ENCODE results near the gene SUV39H1. TPM values are rescaled to one million over a fixed set of nuclear protein-coding genes. Genes with fewer than 3 reads are reported as not detected.

Gene SUV39H1
- total and polyA plus RNA-seq, 2 of the 13 experiments (the other 11 are each of a cell fraction or from before 2014, with no cell fraction given) = 5.2 to 10.1 TPM

DNA sequence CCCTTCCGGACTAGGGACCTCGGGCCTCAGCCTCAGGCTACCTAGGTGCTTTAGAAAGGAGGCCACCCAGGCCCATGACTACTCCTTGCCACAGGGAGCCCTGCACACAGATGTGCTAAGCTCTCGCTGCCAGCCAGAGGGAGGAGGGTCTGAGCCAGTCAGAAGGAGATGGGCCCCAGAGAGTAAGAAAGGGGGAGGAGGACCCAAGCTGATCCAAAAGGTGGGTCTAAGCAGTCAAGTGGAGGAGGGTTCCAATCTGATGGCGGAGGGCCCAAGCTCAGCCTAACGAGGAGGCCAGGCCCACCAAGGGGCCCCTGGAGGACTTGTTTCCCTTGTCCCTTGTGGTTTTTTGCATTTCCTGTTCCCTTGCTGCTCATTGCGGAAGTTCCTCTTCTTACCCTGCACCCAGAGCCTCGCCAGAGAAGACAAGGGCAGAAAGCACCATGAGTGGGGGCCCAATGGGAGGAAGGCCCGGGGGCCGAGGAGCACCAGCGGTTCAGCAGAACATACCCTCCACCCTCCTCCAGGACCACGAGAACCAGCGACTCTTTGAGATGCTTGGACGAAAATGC lies 13.0 kb upstream of the SUV39H1 start, which contains the start of gene WAS:
Gene WAS, plus strand, starts transcription at position 389 of the 572 bp plus-strand sequence. Its CDS starts 55 bp downstream, at position 444.
- ATAC-seq (no peak), FAIRE-seq (no peak), DNase-seq (ENCODE audit: low spot score) (no peak)
- Histone ChIP-seq H3K27me3 (ENCODE audit: control insufficient read depth in 1 of 2, insufficient read depth in 2 of 2, low read length in 2 of 2) (no peaks in the 10 kb centered on the region), H3K4me3 (replicated peaks in 1 of 3; ENCODE audit: insufficient read depth in 1 of 3, low read depth in 2 of 3, low read length in 3 of 3) (no peak within 1 kb of the TSS), H3K4me1 (ENCODE audit: insufficient read depth, low read length) (peaks cover 2% of the 10 kb centered on the region), H3K9ac (ENCODE audit: insufficient read depth, low read depth, low read length) (no peak within 1 kb of the TSS), H3K36me3 (replicated peaks in 1 of 2; ENCODE audit: control insufficient read depth in 1 of 2, insufficient read depth in 2 of 2, low read length in 2 of 2) (no peaks in the 10 kb centered on the region), H3K27ac (ENCODE audit: extremely low read length, insufficient read depth, low read length) (no peak within 1 kb of the TSS), H3K79me2 (ENCODE audit: insufficient read depth, low read length) (no peaks in the 10 kb centered on the region), H4K20me1 (ENCODE audit: insufficient read depth, low read length) (no peaks in the 10 kb centered on the region), H2AFZ (ENCODE audit: low read length) (no peak within 1 kb of the TSS), H3K9me3 (ENCODE audit: low read length) (no peaks in the 10 kb centered on the region), H3K4me2 (ENCODE audit: low read depth, low read length) (no peak within 1 kb of the TSS)
- POLR2A ChIA-PET = no interaction called here
- BruUV-seq (replicated peaks) = no TSS peak
- in situ Hi-C loops (cut with HindIII; ENCODE audit: extremely low pct_ligation_motif_present, low pct_unique_long_range_greater_than_20kb) = no loop called here
- 54% methylated on average over 6 of the region's 13 CpGs for WGBS (ENCODE audit: low lambda C conversion rate)
- intact Hi-C loops (cut with micrococcal nuclease; ENCODE audit: unreplicated experiment) = no loop called here
- TF ChIP-seq, protein P1, sequence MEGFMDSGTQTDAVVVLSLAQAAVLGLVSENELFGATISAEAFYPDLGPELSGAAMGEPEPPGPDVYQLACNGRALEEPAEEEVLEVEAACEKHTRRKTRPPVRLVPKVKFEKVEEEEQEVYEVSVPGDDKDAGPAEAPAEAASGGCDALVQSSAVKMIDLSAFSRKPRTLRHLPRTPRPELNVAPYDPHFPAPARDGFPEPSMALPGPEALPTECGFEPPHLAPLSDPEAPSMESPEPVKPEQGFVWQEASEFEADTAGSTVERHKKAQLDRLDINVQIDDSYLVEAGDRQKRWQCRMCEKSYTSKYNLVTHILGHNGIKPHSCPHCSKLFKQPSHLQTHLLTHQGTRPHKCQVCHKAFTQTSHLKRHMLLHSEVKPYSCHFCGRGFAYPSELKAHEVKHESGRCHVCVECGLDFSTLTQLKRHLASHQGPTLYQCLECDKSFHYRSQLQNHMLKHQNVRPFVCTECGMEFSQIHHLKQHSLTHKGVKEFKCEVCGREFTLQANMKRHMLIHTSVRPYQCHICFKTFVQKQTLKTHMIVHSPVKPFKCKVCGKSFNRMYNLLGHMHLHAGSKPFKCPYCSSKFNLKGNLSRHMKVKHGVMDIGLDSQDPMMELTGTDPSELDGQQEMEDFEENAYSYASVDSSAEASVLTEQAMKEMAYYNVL (CRISPR knock-in tag; IDR thresholded peaks at IDR 0.05; ENCODE audit: borderline replicate concordance) = no peak
- TF ChIP-seq ZSCAN22 (CRISPR knock-in tag; IDR thresholded peaks at IDR 0.05) = peak; percentile 88
- CTCF ChIA-PET (ENCODE audit: low intra/inter-chr PET ratio, low total read pairs) = no interaction called here

DNA sequence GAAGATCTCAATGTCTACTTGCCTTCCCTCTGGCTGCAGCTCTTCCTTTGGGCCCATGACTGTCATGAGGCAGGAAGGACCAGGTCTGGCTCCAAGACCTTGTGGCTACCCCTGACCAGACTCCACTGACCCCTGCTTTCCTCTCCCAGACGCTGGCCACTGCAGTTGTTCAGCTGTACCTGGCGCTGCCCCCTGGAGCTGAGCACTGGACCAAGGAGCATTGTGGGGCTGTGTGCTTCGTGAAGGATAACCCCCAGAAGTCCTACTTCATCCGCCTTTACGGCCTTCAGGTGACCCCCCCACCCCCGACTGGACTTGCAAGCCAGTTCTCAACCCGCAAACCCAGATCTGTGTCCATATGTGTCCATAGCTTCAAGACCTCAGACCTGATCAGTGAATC lies 12.4 kb upstream of the SUV39H1 start:
- Histone ChIP-seq H3K27ac (ENCODE audit: extremely low read length, insufficient read depth, low read length) (no peak overlapping the region), H2AFZ (ENCODE audit: low read length) (no peak overlapping the region), H3K79me2 (ENCODE audit: insufficient read depth, low read length) (no peaks in the 10 kb centered on the region), H3K9ac (ENCODE audit: insufficient read depth, low read depth, low read length) (no peak overlapping the region), H3K27me3 (ENCODE audit: control insufficient read depth in 1 of 2, insufficient read depth in 2 of 2, low read length in 2 of 2) (no peaks in the 10 kb centered on the region), H3K4me3 (replicated peaks in 1 of 3; ENCODE audit: insufficient read depth in 1 of 3, low read depth in 2 of 3, low read length in 3 of 3) (no peak overlapping the region), H3K4me1 (ENCODE audit: insufficient read depth, low read length) (no peaks in the 10 kb centered on the region), H3K9me3 (ENCODE audit: low read length) (no peaks in the 10 kb centered on the region), H3K36me3 (replicated peaks in 1 of 2; ENCODE audit: control insufficient read depth in 1 of 2, insufficient read depth in 2 of 2, low read length in 2 of 2) (no peaks in the 10 kb centered on the region), H4K20me1 (ENCODE audit: insufficient read depth, low read length) (no peaks in the 10 kb centered on the region), H3K4me2 (ENCODE audit: low read depth, low read length) (no peak overlapping the region)
- TF ChIP-seq KMT2B (CRISPR knock-in tag; IDR thresholded peaks at IDR 0.05) (no peak), ZNF543 (CRISPR knock-in tag; IDR thresholded peaks at IDR 0.05) (no peak), SETDB1 (CRISPR knock-in tag; IDR thresholded peaks at IDR 0.05; ENCODE audit: borderline replicate concordance) (no peak)
- TF ChIP-seq, protein P2, sequence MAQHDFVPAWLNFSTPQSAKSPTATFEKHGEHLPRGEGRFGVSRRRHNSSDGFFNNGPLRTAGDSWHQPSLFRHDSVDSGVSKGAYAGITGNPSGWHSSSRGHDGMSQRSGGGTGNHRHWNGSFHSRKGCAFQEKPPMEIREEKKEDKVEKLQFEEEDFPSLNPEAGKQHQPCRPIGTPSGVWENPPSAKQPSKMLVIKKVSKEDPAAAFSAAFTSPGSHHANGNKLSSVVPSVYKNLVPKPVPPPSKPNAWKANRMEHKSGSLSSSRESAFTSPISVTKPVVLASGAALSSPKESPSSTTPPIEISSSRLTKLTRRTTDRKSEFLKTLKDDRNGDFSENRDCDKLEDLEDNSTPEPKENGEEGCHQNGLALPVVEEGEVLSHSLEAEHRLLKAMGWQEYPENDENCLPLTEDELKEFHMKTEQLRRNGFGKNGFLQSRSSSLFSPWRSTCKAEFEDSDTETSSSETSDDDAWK (CRISPR knock-in tag; IDR thresholded peaks at IDR 0.05) = no peak
- ChIA-PET CTCF (ENCODE audit: low intra/inter-chr PET ratio, low total read pairs) (no interaction called here), POLR2A (no interaction called here)
- in situ Hi-C loops (cut with HindIII; ENCODE audit: extremely low pct_ligation_motif_present, low pct_unique_long_range_greater_than_20kb) (no loop called here), intact Hi-C loops (cut with micrococcal nuclease; ENCODE audit: unreplicated experiment) (no loop called here)
- no peak for ATAC-seq
- BruUV-seq (replicated peaks) = no TSS peak
- no peak for DNase-seq (ENCODE audit: low spot score)
- no peak for FAIRE-seq
- WGBS (ENCODE audit: low lambda C conversion rate) = 0% methylated on average over 1 of the region's 7 CpGs
